Caco-2 (cell line): ENCODE data around the gene SLC26A9. TPM values are rescaled to one million over a fixed set of nuclear protein-coding genes. Genes with fewer than 3 reads are reported as not detected.

Experiments
- BruUV-seq: library from RNA; stranded (reverse); fragments of 400-500 nt; replicated peaks from 2 replicates; lab custom pipeline; 2021; lab: Mats Ljungman, UMichigan
- CTCF ChIA-PET: fragments of 300-600 bp; sonication (Branson Sonifier 250); formaldehyde crosslinking; loops from one replicate; lab custom pipeline; 2022; ENCODE audit warnings: antibody characterized with exemption; lab: Charles Lee
- POLR2A ChIA-PET: fragments of 300-600 bp; sonication (Branson Sonifier 250); formaldehyde crosslinking; loops from one replicate; lab custom pipeline; 2022; ENCODE audit warnings: antibody characterized with exemption; lab: Charles Lee
- DNase-seq, 2 experiments: peaks; one replicate each; pipeline versions ENCODE4 v3.0.0 to v3.0.0-alpha.2; 2020 to 2022
- H3K27me3 ChIP-seq: replicated peaks from 2 replicates; pipeline ENCODE4 v1.6.0; 2011; ENCODE audit warnings: low read length; ENCODE audit not compliant: control insufficient read depth, insufficient read depth
- H3K36me3 ChIP-seq: 2 replicates; pipeline ENCODE4 v1.5.1; 2011; ENCODE audit warnings: low read length; ENCODE audit not compliant: control insufficient read depth, insufficient read depth
- H3K4me1 ChIP-seq: fragments of 250-450 bp; sonication (Bioruptor Pico); 2 replicates; pipeline ENCODE4 v1.5.1; 2020; ENCODE audit warnings: mild to moderate bottlenecking
- H3K4me3 ChIP-seq: 2 replicates; pipeline ENCODE4 v1.5.1; 2011; ENCODE audit warnings: low read depth, mild to moderate bottlenecking, control low read depth, low read length
- H3K9me3 ChIP-seq: fragments of 250-450 bp; sonication (Bioruptor Pico); 2 replicates; pipeline ENCODE4 v1.5.1; 2020; ENCODE audit warnings: mild to moderate bottlenecking, moderate library complexity
- H3K27ac Mint-ChIP-seq: one replicate; pipeline ENCODE4 v1.8.0; 2022; ENCODE audit warnings: mixed read lengths; ENCODE audit not compliant: unreplicated experiment
- H3K27me3 Mint-ChIP-seq: one replicate; pipeline ENCODE4 v1.8.0; 2022; ENCODE audit warnings: mixed read lengths; ENCODE audit not compliant: insufficient read depth, unreplicated experiment
- H3K36me3 Mint-ChIP-seq: one replicate; pipeline ENCODE4 v1.8.0; 2022; ENCODE audit warnings: mild to moderate bottlenecking, mixed read lengths; ENCODE audit not compliant: insufficient read depth, unreplicated experiment
- H3K4me1 Mint-ChIP-seq: one replicate; pipeline ENCODE4 v1.8.0; 2022; ENCODE audit warnings: low read depth, mixed read lengths; ENCODE audit not compliant: unreplicated experiment
- H3K4me3 Mint-ChIP-seq: one replicate; pipeline ENCODE4 v1.8.0; 2022; ENCODE audit warnings: mild to moderate bottlenecking, moderate library complexity, mixed read lengths; ENCODE audit not compliant: unreplicated experiment
- H3K9me3 Mint-ChIP-seq: one replicate; pipeline ENCODE4 v1.8.0; 2022; ENCODE audit warnings: mixed read lengths; ENCODE audit not compliant: unreplicated experiment
- intact Hi-C: fragments of 100-400 bp; cut with micrococcal nuclease; formaldehyde crosslinking; loops from one replicate; pipeline ENCODE4 v1.10.0; 2022; ENCODE audit not compliant: unreplicated experiment
- total RNA-seq: library from RNA; stranded (reverse); gene quantifications from 2 replicates; pipeline ENCODE4 v1.2.3, GENCODE V29; 2022
- TF ChIP-seq, protein P1 (sequence below), 2 experiments: fragments of 200-600 bp in 1 of 2; IDR thresholded peaks; 1 replicate in 1 of 2; 2 replicates in 1 of 2; pipeline versions ENCODE4 v1.5.1 to v1.8.0; 2011 to 2022; ENCODE audit warnings: antibody characterized with exemption in 1 of 2, control low read depth in 1 of 2, inconsistent platforms in 1 of 2, low read depth in 1 of 2, low read length in 1 of 2, mild to moderate bottlenecking in 1 of 2, moderate library complexity in 1 of 2; ENCODE audit not compliant: insufficient read depth in 1 of 2, severe bottlenecking in 1 of 2, unreplicated experiment in 1 of 2

The SLC26A9 gene
- total RNA-seq, 1 experiment from 2014 or later, result not detected

DNA sequence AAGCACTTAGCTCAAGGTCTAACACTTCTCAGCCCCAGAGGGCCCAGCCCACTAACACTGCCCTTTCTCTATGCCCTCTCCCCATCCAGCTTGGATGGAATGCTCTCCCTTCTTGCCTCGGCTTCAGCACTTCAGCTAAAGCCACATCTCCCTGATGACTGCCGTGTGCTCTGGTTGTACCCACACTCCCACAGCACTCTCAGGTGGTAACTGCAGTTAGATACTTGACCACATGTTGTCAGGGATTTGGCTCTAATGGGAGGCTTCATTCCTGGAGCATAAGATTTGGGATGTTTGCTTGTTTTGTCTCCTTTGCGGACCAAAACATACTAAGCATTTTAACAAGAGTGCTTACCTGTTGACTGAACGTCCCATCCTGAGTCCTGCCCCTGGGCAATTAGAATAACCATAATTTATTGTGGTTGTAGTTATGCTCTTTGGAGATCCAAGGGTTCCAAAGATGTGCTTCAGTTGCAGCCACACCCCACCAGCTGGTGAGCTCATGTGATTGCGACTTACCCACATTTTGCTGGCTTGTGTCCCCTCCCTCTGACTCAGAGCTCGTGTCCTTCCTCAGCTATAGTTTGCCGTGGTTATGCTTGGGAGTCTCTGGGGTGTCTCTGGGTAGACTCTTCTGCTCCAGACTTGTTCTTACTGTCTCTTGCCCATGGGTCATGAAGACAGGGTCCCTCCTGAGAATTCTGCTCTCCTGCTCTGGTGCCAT lies 7.7 kb upstream of the SLC26A9 start:
- Histone ChIP-seq H3K27me3 (no peaks in the 10 kb centered on the region), H3K4me3 (no peak overlapping the region), H3K4me1 (no peaks in the 10 kb centered on the region), H3K9me3 (no peaks in the 10 kb centered on the region), H3K36me3 (no peaks in the 10 kb centered on the region)
- H3K27ac Mint-ChIP-seq, result no peak overlapping the region
- peaks cover 18% of the 10 kb centered on the region for H3K27me3 Mint-ChIP-seq
- H3K4me3 Mint-ChIP-seq, result no peak overlapping the region
- TF ChIP-seq, protein P1, sequence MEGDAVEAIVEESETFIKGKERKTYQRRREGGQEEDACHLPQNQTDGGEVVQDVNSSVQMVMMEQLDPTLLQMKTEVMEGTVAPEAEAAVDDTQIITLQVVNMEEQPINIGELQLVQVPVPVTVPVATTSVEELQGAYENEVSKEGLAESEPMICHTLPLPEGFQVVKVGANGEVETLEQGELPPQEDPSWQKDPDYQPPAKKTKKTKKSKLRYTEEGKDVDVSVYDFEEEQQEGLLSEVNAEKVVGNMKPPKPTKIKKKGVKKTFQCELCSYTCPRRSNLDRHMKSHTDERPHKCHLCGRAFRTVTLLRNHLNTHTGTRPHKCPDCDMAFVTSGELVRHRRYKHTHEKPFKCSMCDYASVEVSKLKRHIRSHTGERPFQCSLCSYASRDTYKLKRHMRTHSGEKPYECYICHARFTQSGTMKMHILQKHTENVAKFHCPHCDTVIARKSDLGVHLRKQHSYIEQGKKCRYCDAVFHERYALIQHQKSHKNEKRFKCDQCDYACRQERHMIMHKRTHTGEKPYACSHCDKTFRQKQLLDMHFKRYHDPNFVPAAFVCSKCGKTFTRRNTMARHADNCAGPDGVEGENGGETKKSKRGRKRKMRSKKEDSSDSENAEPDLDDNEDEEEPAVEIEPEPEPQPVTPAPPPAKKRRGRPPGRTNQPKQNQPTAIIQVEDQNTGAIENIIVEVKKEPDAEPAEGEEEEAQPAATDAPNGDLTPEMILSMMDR (IDR thresholded peaks at IDR 0.05; ENCODE audit: insufficient read depth in 1 of 2, low read depth in 1 of 2, low read length in 1 of 2, severe bottlenecking in 1 of 2, unreplicated experiment in 1 of 2), result no peak
- H3K4me1 Mint-ChIP-seq, result no peaks in the 10 kb centered on the region
- no peaks in the 10 kb centered on the region for H3K9me3 Mint-ChIP-seq
- intact Hi-C loops, result no loop called here
- no peaks in the 10 kb centered on the region for H3K36me3 Mint-ChIP-seq
- DNase-seq, result no peak
- BruUV-seq, result no TSS peak
- CTCF ChIA-PET, result interaction anchor here (3.0 kb wide), 1 partner anchor 26 kb away, joined by 10 read pairs; no protein-coding TSS in a partner anchor
- POLR2A ChIA-PET, result no interaction called here

DNA sequence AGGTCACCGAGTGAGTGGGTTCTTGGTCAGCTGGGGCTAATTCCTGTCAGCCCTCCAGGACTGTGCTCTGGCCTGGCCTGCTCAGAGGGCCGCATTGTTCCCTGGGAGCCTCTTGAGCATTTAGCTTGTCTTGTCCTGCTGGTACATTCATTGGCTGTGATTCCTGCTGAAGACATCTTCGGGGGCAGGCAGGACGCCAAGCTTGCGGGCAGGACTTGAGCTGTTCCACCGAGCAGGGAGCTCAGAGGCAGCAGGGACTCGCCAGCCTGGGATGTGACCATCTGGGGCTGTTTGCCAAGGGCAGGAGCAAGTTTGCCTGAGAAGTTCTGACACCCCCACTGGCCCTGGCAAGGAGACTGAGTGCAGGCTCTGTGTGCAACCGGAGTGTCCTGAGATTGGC lies 7.0 kb upstream of the SLC26A9 start:
- no peaks in the 10 kb centered on the region for H3K36me3 ChIP-seq
- H3K9me3 Mint-ChIP-seq, result no peaks in the 10 kb centered on the region
- DNase-seq, result no peak
- H3K4me3 ChIP-seq, result no peak overlapping the region
- CTCF ChIA-PET, result interaction anchor here (0.6 to 3.0 kb wide), 2 partner anchors 27 to 427 kb away, joined by 3 to 10 read pairs; no protein-coding TSS in a partner anchor
- H3K36me3 Mint-ChIP-seq, result no peaks in the 10 kb centered on the region
- no peaks in the 10 kb centered on the region for H3K9me3 ChIP-seq
- peaks cover 18% of the 10 kb centered on the region for H3K27me3 Mint-ChIP-seq
- POLR2A ChIA-PET, result no interaction called here
- no peaks in the 10 kb centered on the region for H3K4me1 Mint-ChIP-seq
- H3K27me3 ChIP-seq, result no peaks in the 10 kb centered on the region
- intact Hi-C loops, result no loop called here
- TF ChIP-seq, protein P1 (IDR thresholded peaks at IDR 0.05; ENCODE audit: insufficient read depth in 1 of 2, low read depth in 1 of 2, low read length in 1 of 2, severe bottlenecking in 1 of 2, unreplicated experiment in 1 of 2), result no peak
- H3K27ac Mint-ChIP-seq, result no peak overlapping the region
- peaks cover 6% of the 10 kb centered on the region; the same call in 1 of the 2 replicates for H3K4me1 ChIP-seq
- H3K4me3 Mint-ChIP-seq, result no peak overlapping the region
- no TSS peak for BruUV-seq

DNA sequence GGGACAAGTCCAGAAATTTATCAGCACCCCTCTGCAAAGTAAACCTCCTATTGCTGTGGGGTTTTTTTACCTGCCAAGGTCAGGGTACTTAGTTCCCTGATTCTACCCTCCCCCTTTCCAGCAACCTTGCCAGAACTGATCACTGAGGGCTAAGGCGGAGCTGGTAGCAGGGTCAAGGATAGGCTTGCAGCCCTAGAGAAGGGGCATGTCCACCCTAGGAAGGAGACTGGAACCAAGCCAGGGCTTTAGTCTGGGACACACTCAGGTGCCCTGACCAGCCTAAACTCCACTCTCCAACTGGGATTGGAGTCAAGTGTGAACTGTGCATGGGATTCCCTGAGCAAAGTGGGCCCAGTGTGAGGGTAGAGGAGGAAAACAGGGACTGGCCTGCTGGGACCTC lies 6.5 kb upstream of the SLC26A9 start:
- POLR2A ChIA-PET, result no interaction called here
- intact Hi-C loops, result no loop called here

More for the DNA sequence above, 6.5 kb upstream of the SLC26A9 start:
- no peak for DNase-seq
- no TSS peak for BruUV-seq
- H3K27me3 Mint-ChIP-seq, result peaks cover 15% of the 10 kb centered on the region
- no peaks in the 10 kb centered on the region for H3K9me3 Mint-ChIP-seq
- no peaks in the 10 kb centered on the region for H3K36me3 Mint-ChIP-seq
- H3K4me1 Mint-ChIP-seq, result no peaks in the 10 kb centered on the region
- no peak overlapping the region for H3K27ac Mint-ChIP-seq
- H3K9me3 ChIP-seq, result no peaks in the 10 kb centered on the region
- H3K4me3 ChIP-seq, result no peak overlapping the region
- no peak overlapping the region for H3K4me3 Mint-ChIP-seq
- CTCF ChIA-PET, result interaction anchor here (0.6 to 3.0 kb wide), 2 partner anchors 27 to 427 kb away, joined by 3 to 10 read pairs; no protein-coding TSS in a partner anchor
- no peaks in the 10 kb centered on the region for H3K27me3 ChIP-seq
- TF ChIP-seq, protein P1 (IDR thresholded peaks at IDR 0.05; ENCODE audit: insufficient read depth in 1 of 2, low read depth in 1 of 2, low read length in 1 of 2, severe bottlenecking in 1 of 2, unreplicated experiment in 1 of 2), result no peak
- peaks cover 11% of the 10 kb centered on the region; the same call in 1 of the 2 replicates for H3K4me1 ChIP-seq
- H3K36me3 ChIP-seq, result no peaks in the 10 kb centered on the region
